Astrocyte of the spinal cord (primary cell): ENCODE results near the gene THSD7A.
A peak's percentile ranks its signal among the peaks of the same experiment; 100 is the strongest.

Experiments used
- DNase-seq: peaks from one replicate; pipeline ENCODE4 v3.0.0; 2011; ENCODE audit warnings: low read depth, low spot score
- H3K4me3 ChIP-seq: 2 replicates; pipeline ENCODE4 v1.5.1; 2011; ENCODE audit warnings: low read depth, mild to moderate bottlenecking, low read length, moderate library complexity
- in situ Hi-C: cut with HindIII; loops from 2 replicates; pipeline ENCODE4 v1.10.0; 2017; ENCODE audit warnings: low sequenced_read_pairs
- TF ChIP-seq, protein P1 (sequence below): IDR thresholded peaks from 2 replicates; pipeline ENCODE4 v1.5.1; 2012; ENCODE audit warnings: low read depth, mild to moderate bottlenecking, low read length, inconsistent platforms

Gene THSD7A

GRCh38 chr7:11485636-11486035 lies 346.4 kb downstream of the THSD7A start:
- no peak for DNase-seq
- TF ChIP-seq, protein P1, sequence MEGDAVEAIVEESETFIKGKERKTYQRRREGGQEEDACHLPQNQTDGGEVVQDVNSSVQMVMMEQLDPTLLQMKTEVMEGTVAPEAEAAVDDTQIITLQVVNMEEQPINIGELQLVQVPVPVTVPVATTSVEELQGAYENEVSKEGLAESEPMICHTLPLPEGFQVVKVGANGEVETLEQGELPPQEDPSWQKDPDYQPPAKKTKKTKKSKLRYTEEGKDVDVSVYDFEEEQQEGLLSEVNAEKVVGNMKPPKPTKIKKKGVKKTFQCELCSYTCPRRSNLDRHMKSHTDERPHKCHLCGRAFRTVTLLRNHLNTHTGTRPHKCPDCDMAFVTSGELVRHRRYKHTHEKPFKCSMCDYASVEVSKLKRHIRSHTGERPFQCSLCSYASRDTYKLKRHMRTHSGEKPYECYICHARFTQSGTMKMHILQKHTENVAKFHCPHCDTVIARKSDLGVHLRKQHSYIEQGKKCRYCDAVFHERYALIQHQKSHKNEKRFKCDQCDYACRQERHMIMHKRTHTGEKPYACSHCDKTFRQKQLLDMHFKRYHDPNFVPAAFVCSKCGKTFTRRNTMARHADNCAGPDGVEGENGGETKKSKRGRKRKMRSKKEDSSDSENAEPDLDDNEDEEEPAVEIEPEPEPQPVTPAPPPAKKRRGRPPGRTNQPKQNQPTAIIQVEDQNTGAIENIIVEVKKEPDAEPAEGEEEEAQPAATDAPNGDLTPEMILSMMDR, result no peak
- H3K4me3 ChIP-seq, result no peak overlapping the region
- in situ Hi-C loops, result no loop called here

DNA sequence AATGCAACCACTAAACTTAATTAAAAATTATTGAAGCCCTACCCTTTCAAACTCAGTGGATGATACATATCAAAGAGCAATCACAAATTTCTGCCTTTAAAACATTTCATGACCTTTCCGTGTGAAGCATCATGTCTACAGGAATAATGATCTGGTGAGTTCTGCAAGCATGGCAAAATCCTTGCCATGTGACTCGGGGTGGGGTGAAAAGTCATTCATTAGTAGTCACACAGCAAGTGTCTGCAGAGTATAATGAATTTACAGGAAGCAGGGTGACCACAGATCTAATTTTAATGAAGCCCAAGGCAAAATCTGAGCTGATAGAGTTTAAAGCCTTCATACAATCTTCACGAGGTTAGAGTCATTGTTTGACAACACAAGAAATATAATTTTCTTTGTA lies 351.9 kb downstream of the THSD7A start:
- in situ Hi-C loops, result no loop called here
- DNase-seq, result no peak
- H3K4me3 ChIP-seq, result no peak overlapping the region
- TF ChIP-seq, protein P1, result no peak

GRCh38 chr7:11478882-11479281 lies 353.1 kb downstream of the THSD7A start:
- TF ChIP-seq, protein P1, result no peak
- in situ Hi-C loops, result no loop called here
- no peak overlapping the region for H3K4me3 ChIP-seq
- no peak for DNase-seq

DNA sequence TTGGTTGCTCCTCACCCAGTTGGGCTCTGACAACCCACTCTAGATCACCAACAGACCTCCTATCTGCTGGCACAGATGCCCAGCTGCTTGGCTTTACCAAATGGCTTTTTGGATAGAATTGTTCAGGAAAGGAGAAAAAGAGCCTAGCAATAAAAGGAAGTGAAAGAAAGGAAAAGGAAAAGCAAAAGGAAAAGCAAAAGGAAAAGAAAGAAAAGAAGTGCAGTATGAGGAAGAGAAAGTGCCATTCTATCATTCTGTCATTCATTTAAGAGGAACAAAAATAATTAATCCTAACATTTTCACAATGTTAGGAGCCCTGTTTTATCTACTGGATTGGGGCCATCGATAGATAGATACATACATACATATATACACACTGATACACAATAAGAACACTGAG lies 353.6 kb downstream of the THSD7A start:
- in situ Hi-C loops, result no loop called here
- TF ChIP-seq, protein P1, result no peak
- DNase-seq, result no peak
- H3K4me3 ChIP-seq, result no peak overlapping the region

- no peak overlapping the region for H3K4me3 ChIP-seq
- TF ChIP-seq, protein P1, result peak; percentile 10
- DNase-seq, result no peak
- in situ Hi-C loops, result no loop called here
Observed at GRCh38 chr7:11474902-11475585, 357.0 kb downstream of the THSD7A start.

DNA sequence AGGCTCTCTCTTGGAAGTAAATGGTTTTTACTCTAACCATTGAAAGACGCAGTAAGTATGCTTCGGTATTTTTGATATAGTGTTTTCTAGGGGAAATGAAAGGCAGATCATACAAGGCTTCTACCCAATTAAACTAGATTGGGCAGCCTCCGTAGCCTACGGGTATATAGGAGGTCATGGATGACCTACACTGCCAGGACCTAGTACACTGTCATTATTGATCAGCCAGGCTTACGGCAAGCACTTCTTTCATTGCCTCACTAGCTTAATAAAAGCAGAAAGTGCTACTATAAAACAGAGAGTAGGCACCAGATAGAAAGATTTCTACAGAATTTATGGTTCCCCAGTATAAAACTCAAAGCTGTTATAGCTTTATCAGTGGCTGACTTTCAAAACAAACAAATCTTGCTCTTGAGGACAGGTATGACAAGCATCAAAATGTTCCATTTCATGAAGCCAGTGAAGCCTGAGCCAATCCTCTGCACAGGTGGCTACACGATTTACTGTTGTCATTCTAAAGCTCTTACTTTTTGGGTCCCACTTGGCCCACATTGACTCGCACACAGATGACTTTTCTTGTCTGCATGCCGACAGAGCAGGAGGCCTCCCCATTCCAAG lies 358.1 kb downstream of the THSD7A start:
- DNase-seq, result no peak
- in situ Hi-C loops, result no loop called here
- TF ChIP-seq, protein P1, result no peak
- H3K4me3 ChIP-seq, result no peak overlapping the region
